Measurements from ENCODE around the gene NOPCHAP1.

The NOPCHAP1 gene

GRCh38 chr12:105020241-105020962 is 34.3 kb downstream of the NOPCHAP1 start:
- no peak for DNase-seq (ENCODE audit: low read depth in 2 of 2)

- no peak for DNase-seq (ENCODE audit: low read depth in 2 of 2)
These were observed 38.8 kb downstream of the NOPCHAP1 start for GRCh38 chr12:105024928-105025327.

- DNase-seq (ENCODE audit: low read depth in 2 of 2): peak; percentile 15 to 20
These were observed 39.8 kb downstream of the NOPCHAP1 start for GRCh38 chr12:105025890-105026289.

- DNase-seq (ENCODE audit: low read depth in 2 of 2): no peak
These were observed 40.3 kb downstream of the NOPCHAP1 start for GRCh38 chr12:105026411-105026810.

- DNase-seq (ENCODE audit: low read depth in 2 of 2): no peak
These were observed 45.0 kb downstream of the NOPCHAP1 start for GRCh38 chr12:105030820-105031807.

- DNase-seq (ENCODE audit: low read depth in 2 of 2): no peak
These were observed 46.7 kb downstream of the NOPCHAP1 start for GRCh38 chr12:105032703-105033357.

- DNase-seq (ENCODE audit: low read depth in 2 of 2): no peak
These were observed 47.7 kb downstream of the NOPCHAP1 start for GRCh38 chr12:105033851-105034250.

Measured in fibroblast of skin of left biceps (primary cell).